Neural cell (in vitro differentiated cells): ENCODE measurements around the gene KCTD19. TPM values are rescaled to one million over a fixed set of nuclear protein-coding genes. Genes with fewer than 3 reads are reported as not detected.

ENCODE experiments used
- H2AFZ ChIP-seq: fragments of 200-600, 300-800 bp; sonication (generic), shearing (Covaris generic); 2 replicates; pipeline ENCODE4 v1.6.0; 2014; ENCODE audit warnings: low read depth, mild to moderate bottlenecking, antibody characterized with exemption, low read length, moderate library complexity
- H3F3A ChIP-seq: fragments of 200-600 bp; shearing (Covaris generic); 2 replicates; pipeline ENCODE4 v1.6.1; 2016; ENCODE audit warnings: mild to moderate bottlenecking, moderate library complexity, mixed read lengths, antibody characterized with exemption, low read length; ENCODE audit not compliant: insufficient read depth, poor library complexity, severe bottlenecking
- H3K27ac ChIP-seq: fragments of 200-600, 300-800 bp; sonication (generic), shearing (Covaris generic); 2 replicates; pipeline ENCODE4 v1.5.1; 2014; ENCODE audit warnings: mild to moderate bottlenecking, low read length, moderate library complexity
- H3K27me3 ChIP-seq: fragments of 300-800, 200-600 bp; sonication (generic), shearing (Covaris generic); 2 replicates; pipeline ENCODE4 v1.6.0; 2014; ENCODE audit warnings: mild to moderate bottlenecking, low read depth, low read length, moderate library complexity; ENCODE audit not compliant: insufficient read depth
- H3K36me3 ChIP-seq: fragments of 300-800, 200-600 bp; sonication (generic), shearing (Covaris generic); 2 replicates; pipeline ENCODE4 v1.5.1; 2014; ENCODE audit warnings: mild to moderate bottlenecking, antibody characterized with exemption, low read length, moderate library complexity; ENCODE audit not compliant: insufficient read depth
- H3K4me2 ChIP-seq: fragments of 300-800, 200-600 bp; sonication (generic), shearing (Covaris generic); 2 replicates; pipeline ENCODE4 v1.6.0; 2014; ENCODE audit warnings: mild to moderate bottlenecking, low read length
- H3K4me3 ChIP-seq: fragments of 300-800, 200-600 bp; sonication (generic), shearing (Covaris generic); 2 replicates; pipeline ENCODE4 v1.5.1; 2014; ENCODE audit warnings: mild to moderate bottlenecking, low read length, moderate library complexity
- H3K79me2 ChIP-seq: fragments of 200-600 bp; shearing (Covaris generic); replicated peaks from 2 replicates; pipeline ENCODE4 v1.6.0; 2014; ENCODE audit warnings: mild to moderate bottlenecking, low read length, moderate library complexity; ENCODE audit not compliant: insufficient read depth
- H3K9ac ChIP-seq: fragments of 300-800, 200-600 bp; sonication (generic), shearing (Covaris generic); 2 replicates; pipeline ENCODE4 v1.6.1; 2016; ENCODE audit warnings: mild to moderate bottlenecking, low read length, mixed read lengths
- H3K9me2 ChIP-seq: fragments of 200-600 bp; shearing (Covaris generic); 2 replicates; pipeline ENCODE4 v1.6.1; 2016; ENCODE audit warnings: mild to moderate bottlenecking, low read length, mixed read lengths; ENCODE audit not compliant: insufficient read depth
- H3K9me3 ChIP-seq: fragments of 200-600, 300-800 bp; sonication (generic), shearing (Covaris generic); 2 replicates; pipeline ENCODE4 v1.6.1; 2016; ENCODE audit warnings: mild to moderate bottlenecking, mixed run types, low read length, moderate library complexity, mixed read lengths
- H4K20me1 ChIP-seq: fragments of 200-600 bp; shearing (Covaris generic); 2 replicates; pipeline ENCODE4 v1.6.1; 2016; ENCODE audit warnings: mild to moderate bottlenecking, mixed run types; ENCODE audit not compliant: insufficient read depth
- EP300 ChIP-seq: fragments of 450-650 bp; conservative IDR thresholded peaks from 2 replicates; pipeline ENCODE4 v1.6.1; 2014; ENCODE audit warnings: antibody characterized with exemption, mild to moderate bottlenecking, moderate library complexity; ENCODE audit not compliant: poor library complexity, severe bottlenecking
- EZH2 ChIP-seq: fragments of 200-600, 300-800 bp; shearing (Covaris generic), sonication (generic); IDR thresholded peaks from 2 replicates; pipeline ENCODE4 v1.6.1; 2014; ENCODE audit warnings: antibody characterized with exemption, low read length, borderline replicate concordance, mild to moderate bottlenecking; ENCODE audit not compliant: insufficient read depth, poor library complexity, severe bottlenecking
- MXI1 ChIP-seq: fragments of 450-650 bp; conservative IDR thresholded peaks from 2 replicates; pipeline ENCODE4 v1.6.1; 2014; ENCODE audit warnings: antibody characterized with exemption, mild to moderate bottlenecking; ENCODE audit not compliant: poor library complexity, severe bottlenecking
- POLR2AphosphoS5 ChIP-seq: IDR thresholded peaks from 2 replicates; pipeline ENCODE4 v1.6.1; 2012
- RAD21 ChIP-seq: fragments of 450-650 bp; conservative IDR thresholded peaks from 2 replicates; pipeline ENCODE4 v1.6.1; 2014; ENCODE audit warnings: antibody characterized with exemption, mild to moderate bottlenecking, moderate library complexity
- SMC3 ChIP-seq: fragments of 450-650 bp; conservative IDR thresholded peaks from 2 replicates; pipeline ENCODE4 v1.6.1; 2014; ENCODE audit warnings: antibody characterized with exemption, mild to moderate bottlenecking, moderate library complexity; ENCODE audit not compliant: poor library complexity
- TAF1 ChIP-seq: IDR thresholded peaks from 2 replicates; pipeline ENCODE4 v1.6.1; 2012; ENCODE audit warnings: low read depth
- polyA plus RNA-seq: library from polyadenylated mRNA; depleted of rRNA; stranded (reverse); fragments of >200 nt; gene quantifications from 2 replicates; pipeline ENCODE4 v1.2.3, GENCODE V29; 2014
- TF ChIP-seq, protein P1 (sequence below): IDR thresholded peaks from 2 replicates; pipeline ENCODE4 v1.6.1; 2012; ENCODE audit warnings: borderline replicate concordance
- TF ChIP-seq, protein P2 (sequence below): fragments of 450-650 bp; IDR thresholded peaks from 2 replicates; pipeline ENCODE4 v1.5.1; 2014; ENCODE audit warnings: antibody characterized with exemption, mild to moderate bottlenecking, moderate library complexity; ENCODE audit not compliant: poor library complexity, severe bottlenecking

The KCTD19 gene
- polyA plus RNA-seq, 1 donor from 2014 or later = 0.45 TPM

DNA sequence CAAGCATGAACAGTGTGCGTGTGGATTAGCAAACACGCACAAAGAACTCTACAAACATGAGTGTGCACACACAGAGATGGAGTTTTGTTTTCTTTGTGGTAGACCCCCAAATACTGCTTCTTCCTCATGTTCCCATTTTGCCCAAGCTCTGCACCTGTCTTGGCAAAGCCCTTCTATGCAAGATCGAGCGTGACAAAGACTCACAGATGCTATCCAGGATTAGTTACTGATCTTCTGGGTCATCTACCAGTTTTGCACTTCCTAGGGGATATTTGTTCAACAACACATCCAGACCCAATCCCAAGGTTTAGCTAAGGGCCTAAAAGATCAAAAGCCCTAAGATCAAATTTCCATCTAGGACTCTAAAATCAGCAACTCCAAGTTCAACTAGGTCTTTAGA is 16.1 kb upstream of the KCTD19 start:
- H3K9ac ChIP-seq = no peak overlapping the region
- H3K27me3 ChIP-seq = no peaks in the 10 kb centered on the region
- no peak overlapping the region for H2AFZ ChIP-seq
- H3K9me3 ChIP-seq = no peaks in the 10 kb centered on the region
- no peaks in the 10 kb centered on the region for H3K36me3 ChIP-seq
- TF ChIP-seq, protein P1, sequence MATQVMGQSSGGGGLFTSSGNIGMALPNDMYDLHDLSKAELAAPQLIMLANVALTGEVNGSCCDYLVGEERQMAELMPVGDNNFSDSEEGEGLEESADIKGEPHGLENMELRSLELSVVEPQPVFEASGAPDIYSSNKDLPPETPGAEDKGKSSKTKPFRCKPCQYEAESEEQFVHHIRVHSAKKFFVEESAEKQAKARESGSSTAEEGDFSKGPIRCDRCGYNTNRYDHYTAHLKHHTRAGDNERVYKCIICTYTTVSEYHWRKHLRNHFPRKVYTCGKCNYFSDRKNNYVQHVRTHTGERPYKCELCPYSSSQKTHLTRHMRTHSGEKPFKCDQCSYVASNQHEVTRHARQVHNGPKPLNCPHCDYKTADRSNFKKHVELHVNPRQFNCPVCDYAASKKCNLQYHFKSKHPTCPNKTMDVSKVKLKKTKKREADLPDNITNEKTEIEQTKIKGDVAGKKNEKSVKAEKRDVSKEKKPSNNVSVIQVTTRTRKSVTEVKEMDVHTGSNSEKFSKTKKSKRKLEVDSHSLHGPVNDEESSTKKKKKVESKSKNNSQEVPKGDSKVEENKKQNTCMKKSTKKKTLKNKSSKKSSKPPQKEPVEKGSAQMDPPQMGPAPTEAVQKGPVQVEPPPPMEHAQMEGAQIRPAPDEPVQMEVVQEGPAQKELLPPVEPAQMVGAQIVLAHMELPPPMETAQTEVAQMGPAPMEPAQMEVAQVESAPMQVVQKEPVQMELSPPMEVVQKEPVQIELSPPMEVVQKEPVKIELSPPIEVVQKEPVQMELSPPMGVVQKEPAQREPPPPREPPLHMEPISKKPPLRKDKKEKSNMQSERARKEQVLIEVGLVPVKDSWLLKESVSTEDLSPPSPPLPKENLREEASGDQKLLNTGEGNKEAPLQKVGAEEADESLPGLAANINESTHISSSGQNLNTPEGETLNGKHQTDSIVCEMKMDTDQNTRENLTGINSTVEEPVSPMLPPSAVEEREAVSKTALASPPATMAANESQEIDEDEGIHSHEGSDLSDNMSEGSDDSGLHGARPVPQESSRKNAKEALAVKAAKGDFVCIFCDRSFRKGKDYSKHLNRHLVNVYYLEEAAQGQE = no peak
- TF ChIP-seq EP300 (no peak), MXI1 (no peak), POLR2AphosphoS5 (no peak), SMC3 (no peak), RAD21 (no peak), EZH2 (no peak), TAF1 (no peak)
- TF ChIP-seq, protein P2, sequence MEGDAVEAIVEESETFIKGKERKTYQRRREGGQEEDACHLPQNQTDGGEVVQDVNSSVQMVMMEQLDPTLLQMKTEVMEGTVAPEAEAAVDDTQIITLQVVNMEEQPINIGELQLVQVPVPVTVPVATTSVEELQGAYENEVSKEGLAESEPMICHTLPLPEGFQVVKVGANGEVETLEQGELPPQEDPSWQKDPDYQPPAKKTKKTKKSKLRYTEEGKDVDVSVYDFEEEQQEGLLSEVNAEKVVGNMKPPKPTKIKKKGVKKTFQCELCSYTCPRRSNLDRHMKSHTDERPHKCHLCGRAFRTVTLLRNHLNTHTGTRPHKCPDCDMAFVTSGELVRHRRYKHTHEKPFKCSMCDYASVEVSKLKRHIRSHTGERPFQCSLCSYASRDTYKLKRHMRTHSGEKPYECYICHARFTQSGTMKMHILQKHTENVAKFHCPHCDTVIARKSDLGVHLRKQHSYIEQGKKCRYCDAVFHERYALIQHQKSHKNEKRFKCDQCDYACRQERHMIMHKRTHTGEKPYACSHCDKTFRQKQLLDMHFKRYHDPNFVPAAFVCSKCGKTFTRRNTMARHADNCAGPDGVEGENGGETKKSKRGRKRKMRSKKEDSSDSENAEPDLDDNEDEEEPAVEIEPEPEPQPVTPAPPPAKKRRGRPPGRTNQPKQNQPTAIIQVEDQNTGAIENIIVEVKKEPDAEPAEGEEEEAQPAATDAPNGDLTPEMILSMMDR = no peak
- no peaks in the 10 kb centered on the region for H3K79me2 ChIP-seq
- H3K27ac ChIP-seq = no peak overlapping the region
- no peaks in the 10 kb centered on the region for H3K9me2 ChIP-seq
- H3F3A ChIP-seq = no peaks in the 10 kb centered on the region
- no peaks in the 10 kb centered on the region for H4K20me1 ChIP-seq
- no peak overlapping the region for H3K4me3 ChIP-seq
- H3K4me2 ChIP-seq = no peak overlapping the region

DNA sequence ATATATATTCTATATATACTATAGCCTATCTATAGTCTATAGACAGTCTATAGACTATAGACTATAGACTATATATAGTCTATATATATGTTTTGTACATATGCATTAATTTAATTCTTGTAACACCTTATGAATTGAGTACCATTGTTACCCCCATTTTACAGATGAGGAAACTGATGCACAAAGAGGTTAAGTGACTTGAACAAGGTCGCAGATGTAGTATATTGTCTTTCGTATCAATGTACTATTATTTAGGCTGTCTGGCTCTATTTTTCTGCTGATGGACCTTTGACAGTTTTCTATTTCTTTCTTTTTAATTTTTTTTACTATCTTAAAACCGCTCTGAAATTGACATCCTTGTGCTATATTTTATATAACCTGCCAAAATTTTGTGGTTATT is 14.7 kb upstream of the KCTD19 start:
- Histone ChIP-seq H3F3A (no peaks in the 10 kb centered on the region), H3K9ac (no peak overlapping the region), H3K27ac (no peak overlapping the region), H3K9me2 (no peaks in the 10 kb centered on the region), H4K20me1 (no peaks in the 10 kb centered on the region), H2AFZ (no peak overlapping the region), H3K4me2 (no peak overlapping the region), H3K9me3 (no peaks in the 10 kb centered on the region), H3K4me3 (no peak overlapping the region), H3K36me3 (no peaks in the 10 kb centered on the region), H3K79me2 (no peaks in the 10 kb centered on the region), H3K27me3 (no peaks in the 10 kb centered on the region)
- TF ChIP-seq SMC3 = no peak
- TF ChIP-seq POLR2AphosphoS5 = no peak
- no peak for TF ChIP-seq TAF1
- TF ChIP-seq, protein P2 = no peak
- TF ChIP-seq, protein P1 = no peak
- no peak for TF ChIP-seq MXI1
- TF ChIP-seq RAD21 = no peak
- TF ChIP-seq EP300 = no peak
- TF ChIP-seq EZH2 = no peak
